Osteocyte (in vitro differentiated cells): ENCODE measurements around the gene SRGAP1. TPM values are rescaled to one million over a fixed set of nuclear protein-coding genes. Genes with fewer than 3 reads are reported as not detected.

ENCODE experiments used
- DNase-seq: peaks from one replicate; pipeline ENCODE4 v3.0.0; 2021; ENCODE audit warnings: mixed read lengths; ENCODE audit not compliant: unreplicated experiment; ENCODE audit errors: extremely low spot score
- H3K27ac Mint-ChIP-seq: one replicate; pipeline ENCODE4 v1.8.0; 2021; ENCODE audit warnings: mild to moderate bottlenecking, mixed read lengths; ENCODE audit not compliant: unreplicated experiment
- H3K27me3 Mint-ChIP-seq: one replicate; pipeline ENCODE4 v1.8.0; 2021; ENCODE audit warnings: mixed read lengths; ENCODE audit not compliant: unreplicated experiment
- H3K36me3 Mint-ChIP-seq: one replicate; pipeline ENCODE4 v1.8.0; 2021; ENCODE audit warnings: mixed read lengths; ENCODE audit not compliant: unreplicated experiment
- H3K4me1 Mint-ChIP-seq: one replicate; pipeline ENCODE4 v1.8.0; 2021; ENCODE audit warnings: mixed read lengths; ENCODE audit not compliant: unreplicated experiment
- H3K4me3 Mint-ChIP-seq: one replicate; pipeline ENCODE4 v1.8.0; 2021; ENCODE audit warnings: mild to moderate bottlenecking, moderate library complexity, mixed read lengths; ENCODE audit not compliant: unreplicated experiment
- H3K9me3 Mint-ChIP-seq: one replicate; pipeline ENCODE4 v1.8.0; 2021; ENCODE audit warnings: mixed read lengths; ENCODE audit not compliant: unreplicated experiment
- total RNA-seq: library from RNA; stranded (reverse); gene quantifications from 2 replicates; pipeline ENCODE4 v1.2.1, GENCODE V29; 2021
- TF ChIP-seq, protein P1 (sequence below): fragments of 200-600 bp; sonication (generic); IDR thresholded peaks from 2 replicates; pipeline ENCODE4 v1.5.0; 2021; ENCODE audit warnings: antibody characterized with exemption, mild to moderate bottlenecking, moderate library complexity

SRGAP1 gene
- total RNA-seq, 1 donor from 2014 or later: 11.0 TPM

DNA sequence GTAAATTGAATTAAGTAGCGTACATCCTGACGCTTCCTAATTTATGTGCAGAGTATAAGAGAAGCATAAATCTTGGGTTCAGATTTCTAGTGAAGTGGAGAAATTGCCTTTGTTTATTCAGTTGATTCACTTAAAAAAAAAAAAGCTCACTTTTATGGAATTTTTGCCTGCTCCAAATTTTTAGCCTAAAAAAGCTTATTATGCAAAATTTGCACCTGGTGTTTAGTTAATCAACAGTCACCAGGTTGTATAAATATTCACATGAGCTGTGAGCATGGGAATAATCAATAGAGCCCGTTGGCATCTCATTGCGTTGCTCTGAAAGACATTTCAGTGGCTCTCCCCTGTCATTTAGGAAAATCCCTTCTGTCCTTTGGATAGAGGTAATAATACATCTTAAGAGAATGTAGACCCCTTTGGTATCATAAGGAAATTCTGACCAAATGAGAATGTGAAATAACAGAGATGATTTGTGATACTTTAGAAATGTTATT lies 132.4 kb downstream of the SRGAP1 start:
- Mint-ChIP-seq H3K27ac (no peak overlapping the region), H3K9me3 (peaks cover 3% of the 10 kb centered on the region), H3K4me3 (no peak overlapping the region), H3K36me3 (peaks cover 2% of the 10 kb centered on the region), H3K4me1 (peaks cover 12% of the 10 kb centered on the region), H3K27me3 (no peaks in the 10 kb centered on the region)
- TF ChIP-seq, protein P1, sequence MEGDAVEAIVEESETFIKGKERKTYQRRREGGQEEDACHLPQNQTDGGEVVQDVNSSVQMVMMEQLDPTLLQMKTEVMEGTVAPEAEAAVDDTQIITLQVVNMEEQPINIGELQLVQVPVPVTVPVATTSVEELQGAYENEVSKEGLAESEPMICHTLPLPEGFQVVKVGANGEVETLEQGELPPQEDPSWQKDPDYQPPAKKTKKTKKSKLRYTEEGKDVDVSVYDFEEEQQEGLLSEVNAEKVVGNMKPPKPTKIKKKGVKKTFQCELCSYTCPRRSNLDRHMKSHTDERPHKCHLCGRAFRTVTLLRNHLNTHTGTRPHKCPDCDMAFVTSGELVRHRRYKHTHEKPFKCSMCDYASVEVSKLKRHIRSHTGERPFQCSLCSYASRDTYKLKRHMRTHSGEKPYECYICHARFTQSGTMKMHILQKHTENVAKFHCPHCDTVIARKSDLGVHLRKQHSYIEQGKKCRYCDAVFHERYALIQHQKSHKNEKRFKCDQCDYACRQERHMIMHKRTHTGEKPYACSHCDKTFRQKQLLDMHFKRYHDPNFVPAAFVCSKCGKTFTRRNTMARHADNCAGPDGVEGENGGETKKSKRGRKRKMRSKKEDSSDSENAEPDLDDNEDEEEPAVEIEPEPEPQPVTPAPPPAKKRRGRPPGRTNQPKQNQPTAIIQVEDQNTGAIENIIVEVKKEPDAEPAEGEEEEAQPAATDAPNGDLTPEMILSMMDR: no peak
- DNase-seq: no peak

DNA sequence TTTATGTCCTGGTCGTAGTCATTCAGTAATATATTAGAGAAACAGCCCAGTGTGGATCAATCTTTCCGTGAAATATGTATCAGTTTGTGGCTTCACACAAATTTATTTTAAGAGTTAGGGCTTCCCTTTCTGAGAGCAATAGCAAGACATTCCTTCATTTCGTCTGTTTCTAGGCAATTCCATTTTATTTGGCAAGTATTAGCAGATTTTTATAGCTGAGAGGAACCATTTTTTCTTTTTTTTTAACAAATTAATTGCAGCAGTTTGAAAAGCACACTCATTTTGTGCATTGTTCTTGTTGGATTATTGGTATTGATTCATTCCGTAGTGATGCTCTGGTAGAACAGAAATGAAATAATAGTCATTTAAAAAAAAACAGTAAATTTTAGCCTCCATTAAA lies 132.9 kb downstream of the SRGAP1 start:
- H3K27ac Mint-ChIP-seq: no peak overlapping the region
- no peak overlapping the region for H3K4me3 Mint-ChIP-seq
- peaks cover 15% of the 10 kb centered on the region for H3K4me1 Mint-ChIP-seq
- peaks cover 2% of the 10 kb centered on the region for H3K36me3 Mint-ChIP-seq
- H3K27me3 Mint-ChIP-seq: no peaks in the 10 kb centered on the region
- peaks cover 3% of the 10 kb centered on the region for H3K9me3 Mint-ChIP-seq
- TF ChIP-seq, protein P1: no peak
- DNase-seq: no peak

DNA sequence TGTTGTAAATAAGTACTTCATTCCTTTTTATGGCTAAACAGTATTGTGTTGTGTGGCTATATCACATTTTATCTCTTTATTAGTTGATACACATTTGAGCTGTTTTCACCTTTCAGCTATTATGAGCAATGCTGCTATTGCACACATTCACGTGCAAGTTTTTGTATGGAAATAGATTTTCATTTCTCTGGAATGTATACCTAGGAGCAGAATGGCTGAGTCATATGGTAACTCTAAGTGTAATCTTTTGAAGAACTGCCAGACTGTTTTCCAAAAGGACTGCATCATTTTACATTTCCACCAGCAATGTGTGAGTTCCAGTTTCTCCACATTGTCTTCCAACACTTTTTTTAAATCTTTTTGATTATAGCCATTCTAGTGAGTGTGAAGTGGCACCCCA lies 134.0 kb downstream of the SRGAP1 start:
- Mint-ChIP-seq H3K9me3 (peaks cover 3% of the 10 kb centered on the region), H3K27ac (no peak overlapping the region), H3K27me3 (no peaks in the 10 kb centered on the region), H3K4me1 (peaks cover 23% of the 10 kb centered on the region), H3K4me3 (no peak overlapping the region), H3K36me3 (peaks cover 2% of the 10 kb centered on the region)
- TF ChIP-seq, protein P1: no peak
- DNase-seq: no peak

DNA sequence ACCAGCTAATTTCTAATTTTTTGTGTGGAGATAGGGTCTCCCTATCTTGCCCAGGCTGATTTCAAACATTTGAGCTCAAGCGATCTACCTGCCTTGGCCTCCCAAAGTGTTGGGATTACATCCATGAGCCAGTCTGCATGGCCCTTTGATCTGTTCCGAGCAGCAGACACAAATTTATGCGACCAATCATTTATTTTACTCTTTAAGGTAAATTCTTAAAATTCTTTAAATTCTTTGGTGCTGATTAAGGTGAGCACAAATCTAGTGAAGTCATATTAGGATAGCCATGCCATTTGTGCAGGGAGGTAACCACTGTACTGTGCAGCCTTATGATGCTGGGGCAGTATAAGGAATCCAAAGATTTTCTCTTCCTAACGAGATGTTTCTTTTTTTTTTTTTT lies 135.7 kb downstream of the SRGAP1 start:
- peaks cover 6% of the 10 kb centered on the region for H3K36me3 Mint-ChIP-seq
- no peak for DNase-seq
- TF ChIP-seq, protein P1: no peak
- no peak overlapping the region for H3K27ac Mint-ChIP-seq
- H3K27me3 Mint-ChIP-seq: no peaks in the 10 kb centered on the region
- no peak overlapping the region for H3K4me3 Mint-ChIP-seq
- H3K4me1 Mint-ChIP-seq: peaks cover 23% of the 10 kb centered on the region
- peaks cover 3% of the 10 kb centered on the region for H3K9me3 Mint-ChIP-seq

DNA sequence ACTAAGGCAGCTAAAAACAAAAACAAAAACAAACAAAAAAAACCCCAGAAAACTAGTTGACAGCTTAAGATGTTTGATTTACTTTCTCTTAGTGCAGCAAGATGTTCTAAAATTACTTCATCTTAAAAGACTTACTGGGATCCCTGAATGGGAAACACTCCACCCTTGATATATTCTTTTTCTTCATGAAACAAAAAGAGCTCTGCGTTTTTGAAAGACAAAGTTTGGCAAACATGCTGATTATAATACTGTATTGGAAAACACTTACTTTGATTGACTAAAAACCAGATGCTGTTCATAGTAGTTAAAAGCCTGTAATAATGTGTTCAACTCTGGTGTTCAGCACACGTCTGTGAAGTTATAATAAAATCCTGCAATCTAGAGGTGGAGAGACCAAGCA lies 136.8 kb downstream of the SRGAP1 start:
- DNase-seq: no peak
- peaks cover 13% of the 10 kb centered on the region for H3K36me3 Mint-ChIP-seq
- H3K4me1 Mint-ChIP-seq: peaks cover 23% of the 10 kb centered on the region
- H3K9me3 Mint-ChIP-seq: peaks cover 3% of the 10 kb centered on the region
- no peak overlapping the region for H3K27ac Mint-ChIP-seq
- no peak overlapping the region for H3K4me3 Mint-ChIP-seq
- TF ChIP-seq, protein P1: no peak
- H3K27me3 Mint-ChIP-seq: no peaks in the 10 kb centered on the region
